ENCODE measurements around the gene ZC3H4.
"Not testable (repeated sequence)": the region's sequence is repeated elsewhere in the genome, so short reads cannot be mapped to it uniquely, and the experiment has no call there.

Gene ZC3H4

DNA sequence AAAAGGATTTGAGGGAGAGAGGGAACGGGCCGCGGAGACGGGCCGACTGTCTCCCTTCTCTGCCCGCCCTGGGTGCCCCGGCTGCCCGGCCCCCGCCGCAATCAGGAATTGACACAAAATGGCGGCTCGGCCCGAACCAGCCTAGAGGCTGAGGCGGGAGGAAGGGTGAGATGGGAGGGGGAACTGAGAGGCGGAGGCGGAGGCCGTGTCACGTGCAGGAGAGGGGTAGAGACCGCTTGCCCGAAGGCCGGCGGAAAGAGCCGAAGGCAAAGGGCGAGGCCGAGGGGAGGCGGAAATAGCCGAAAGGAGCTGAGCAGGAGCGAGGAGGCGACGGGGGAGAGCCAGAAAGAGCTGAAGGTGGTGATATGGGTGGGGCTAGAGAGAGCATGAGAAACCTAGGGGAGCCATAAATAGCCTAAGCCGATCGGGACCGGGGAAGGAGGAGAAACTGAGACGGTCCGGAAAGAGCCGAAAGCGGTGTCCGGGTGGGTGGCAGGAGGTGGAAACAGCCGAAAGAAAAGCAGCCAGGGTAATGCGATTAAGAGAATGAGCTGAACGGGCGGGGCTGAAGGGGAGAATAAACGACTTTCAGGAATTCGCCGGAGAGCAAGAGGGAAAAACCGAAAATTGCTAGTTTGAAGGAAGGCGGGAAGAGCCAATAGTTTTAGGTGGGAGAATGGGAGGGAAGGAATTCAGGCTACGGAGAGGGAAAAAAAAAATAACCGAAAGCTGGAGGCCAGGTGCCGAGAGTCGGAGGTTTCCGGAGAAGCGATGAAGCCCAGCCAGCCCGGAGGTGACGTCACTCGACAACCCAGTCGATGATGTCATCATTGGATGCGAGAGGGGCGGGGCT, at the start of gene ZC3H4:
ZC3H4 (minus strand) TSS at position 780 of the 853 bp plus-strand sequence. CDS start 1,192 bp downstream, outside the sequence.
- peak; percentile 99 to 100 (median 99) for DNase-seq

DNA sequence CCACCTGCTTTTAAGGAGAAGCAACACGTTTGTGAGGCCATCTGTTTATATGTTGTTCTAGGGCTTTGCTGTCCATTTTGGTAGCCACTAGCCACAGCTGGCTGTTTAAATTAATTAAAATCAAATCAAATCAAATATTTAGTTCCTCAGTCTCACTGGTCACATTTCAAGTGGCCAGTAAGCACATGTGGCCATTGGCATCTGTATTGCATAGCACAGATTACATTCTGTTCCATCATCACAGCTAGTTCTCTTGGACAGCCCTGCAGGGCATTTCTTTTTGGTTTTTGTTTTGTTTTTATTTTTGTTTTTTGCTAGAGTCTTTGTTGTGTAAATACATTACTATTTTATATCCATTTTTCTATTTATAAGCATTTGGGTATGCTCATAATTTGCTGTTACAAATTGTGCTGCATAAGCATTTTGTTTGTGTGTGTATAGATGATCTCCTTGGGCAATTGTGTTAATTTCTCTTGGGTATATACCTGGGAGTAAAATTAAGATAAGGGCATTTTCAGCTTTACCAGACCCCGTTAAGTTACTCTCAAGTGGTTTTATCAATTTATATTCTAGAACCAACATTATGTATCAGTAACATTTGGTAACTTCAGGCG, 48.4 kb upstream of the ZC3H4 start:
- no peak for DNase-seq

DNA sequence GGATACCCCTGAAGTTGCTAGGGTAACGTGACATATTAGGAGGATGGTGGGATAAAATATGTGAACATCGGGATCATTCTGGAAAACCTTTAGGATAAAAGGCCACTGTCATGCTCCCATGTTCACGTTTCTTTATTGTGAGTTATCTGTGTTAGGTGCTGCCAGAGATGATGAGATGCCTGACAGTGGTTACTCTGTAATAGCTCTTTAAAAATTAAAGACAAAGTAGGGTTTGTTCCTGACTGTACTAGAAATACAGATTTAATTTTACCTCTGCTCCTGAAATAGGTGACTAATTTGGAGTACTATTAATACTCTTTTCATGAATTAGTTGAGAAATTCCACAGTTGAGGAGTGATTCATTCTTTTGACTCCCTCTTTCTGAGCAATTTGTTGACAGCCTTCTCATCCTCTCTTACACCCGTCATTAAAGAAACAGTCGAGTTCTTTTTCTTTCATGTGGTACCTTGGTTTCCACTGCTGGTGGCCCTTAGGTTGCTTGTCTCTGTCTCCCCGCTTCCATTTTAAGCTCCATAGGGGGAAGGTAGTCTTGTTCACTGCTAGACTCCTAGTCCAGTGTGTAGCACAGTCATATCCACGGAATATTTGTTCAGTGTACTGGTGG, 45.4 kb upstream of the ZC3H4 start:
- peak in 2 of 3 donors; percentile 39 to 40 for DNase-seq

DNA sequence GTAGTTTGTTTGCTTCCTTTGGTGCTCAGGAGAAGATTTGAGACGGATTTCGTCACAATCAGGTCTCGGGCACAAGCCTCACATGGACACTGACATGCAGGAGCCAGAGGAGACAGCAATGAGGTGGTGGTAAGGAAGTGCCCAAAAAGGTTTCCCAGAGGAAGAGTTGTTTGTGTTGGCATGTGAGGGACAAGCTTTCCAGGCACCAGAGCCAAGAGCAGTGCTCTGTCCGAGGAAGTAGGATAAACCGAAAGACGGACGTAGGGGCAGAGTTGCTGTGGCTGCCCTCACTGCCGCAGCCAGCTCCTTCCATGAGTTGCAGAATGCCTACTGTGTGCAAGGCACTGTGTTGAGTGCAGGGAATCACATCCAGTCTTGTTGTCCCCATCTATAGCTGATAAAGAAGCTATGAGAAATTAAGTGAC, 44.8 kb upstream of the ZC3H4 start:
- no peak for DNase-seq

DNA sequence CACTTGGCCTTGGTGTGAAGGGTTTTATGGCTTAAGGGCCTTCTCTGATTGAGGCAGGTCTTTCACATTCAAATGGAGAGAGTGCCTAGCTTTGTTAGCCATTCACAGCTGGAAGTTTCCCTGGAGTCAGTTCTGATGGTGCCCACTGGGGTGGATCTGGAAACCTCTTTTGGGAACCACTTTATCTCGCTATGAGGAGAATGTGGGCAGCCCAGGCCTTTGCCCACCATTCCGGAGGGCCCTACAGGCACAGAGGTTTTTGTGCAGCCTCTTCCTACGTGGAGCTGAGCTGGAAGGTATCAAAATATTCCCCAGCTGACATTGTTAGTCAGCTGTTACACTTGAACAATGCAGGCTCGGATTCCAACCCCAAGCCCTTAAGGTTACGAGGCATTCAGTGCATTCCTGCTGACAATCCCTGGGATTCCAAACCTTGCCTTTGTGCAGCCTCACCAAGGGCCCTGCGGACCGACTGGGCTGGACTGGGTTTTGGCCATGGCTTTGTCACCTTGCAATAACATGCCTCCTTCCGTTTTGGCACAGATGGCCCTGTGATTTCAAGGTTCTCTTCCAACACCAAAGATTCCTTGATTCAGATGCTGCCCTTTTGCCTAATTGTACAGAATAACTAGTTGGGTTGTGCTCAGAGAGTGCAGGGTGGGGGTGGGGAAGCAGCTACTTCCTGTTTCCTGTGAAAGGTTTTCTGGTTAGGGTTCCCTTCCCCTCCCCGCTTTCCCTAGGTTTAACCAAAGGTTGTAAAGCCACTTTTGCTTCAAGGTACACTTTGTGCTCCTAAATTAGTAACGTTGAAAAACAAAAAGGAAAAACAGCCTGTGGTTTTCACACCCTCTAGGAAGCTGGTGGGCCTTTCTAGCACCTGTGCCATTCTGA, 44.1 kb upstream of the ZC3H4 start:
- DNase-seq: peak; percentile 30 to 53 (median 46)

DNA sequence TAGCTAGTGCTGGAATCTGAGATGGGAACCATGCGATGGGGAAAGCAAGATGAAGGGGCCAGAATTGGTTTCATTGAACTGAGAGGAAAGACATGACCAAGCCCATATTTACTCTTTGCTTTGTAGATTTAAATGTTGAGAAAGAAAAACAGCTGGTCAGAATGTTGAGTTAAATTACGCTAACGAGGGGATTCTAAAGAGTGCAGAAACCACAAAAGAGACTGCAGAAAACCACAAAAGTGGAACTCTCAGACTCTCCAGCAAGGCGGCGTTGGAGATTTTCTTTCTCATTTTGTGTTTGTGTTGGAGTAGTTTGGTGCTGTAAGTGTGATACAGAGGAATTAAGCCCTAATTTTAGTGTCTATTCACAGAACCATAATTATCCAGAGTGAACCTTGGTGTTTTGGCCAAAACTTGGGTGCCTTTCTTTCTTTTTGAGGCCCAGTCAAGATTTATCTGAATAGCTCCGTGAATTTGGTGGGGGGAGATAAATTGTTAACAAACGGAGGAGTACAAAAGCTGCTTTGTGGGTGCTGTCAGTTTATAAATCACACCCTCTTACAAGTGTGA, 43.4 kb upstream of the ZC3H4 start:
- peak; percentile 24 to 47 (median 45) for DNase-seq

DNA sequence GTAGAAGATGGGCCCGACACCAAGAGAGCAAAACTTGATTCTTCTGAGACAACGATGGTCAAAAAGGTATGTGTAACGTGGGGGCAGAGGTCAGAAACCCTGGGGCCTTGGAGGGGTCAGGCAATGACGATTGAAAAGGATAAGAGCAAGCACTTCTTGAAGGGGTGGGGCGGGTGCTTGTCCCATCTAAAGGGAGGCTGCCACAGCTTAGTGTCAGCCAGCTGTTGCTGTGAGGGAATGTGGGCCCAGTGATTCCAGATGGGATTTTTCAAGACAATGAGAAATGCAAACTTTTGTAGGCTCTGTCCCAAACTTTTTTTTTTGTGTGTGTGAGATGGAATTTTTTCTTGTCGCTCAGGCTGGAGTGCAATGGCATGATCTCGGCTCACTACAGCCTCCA, 41.6 kb upstream of the ZC3H4 start:
- DNase-seq: no peak

DNA sequence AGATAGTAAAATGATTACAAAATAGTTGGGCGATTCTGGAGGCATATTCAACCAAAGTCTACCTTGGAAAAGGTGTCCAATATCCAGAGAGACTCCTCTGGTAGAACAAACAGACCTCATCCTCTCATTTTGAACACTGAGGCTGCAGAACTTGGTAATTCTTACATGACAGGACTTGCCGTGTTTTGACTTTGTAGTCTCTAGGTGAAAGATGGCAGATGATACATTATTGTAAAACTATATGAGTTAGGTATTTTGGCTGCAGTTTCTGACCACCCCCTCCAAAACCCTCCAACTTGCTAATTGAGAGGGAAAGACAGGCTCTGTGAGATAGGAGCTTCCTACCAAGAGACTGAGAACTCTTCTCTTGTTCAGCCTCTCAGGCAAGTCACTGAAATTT, 39.7 kb upstream of the ZC3H4 start:
- no peak for DNase-seq

DNA sequence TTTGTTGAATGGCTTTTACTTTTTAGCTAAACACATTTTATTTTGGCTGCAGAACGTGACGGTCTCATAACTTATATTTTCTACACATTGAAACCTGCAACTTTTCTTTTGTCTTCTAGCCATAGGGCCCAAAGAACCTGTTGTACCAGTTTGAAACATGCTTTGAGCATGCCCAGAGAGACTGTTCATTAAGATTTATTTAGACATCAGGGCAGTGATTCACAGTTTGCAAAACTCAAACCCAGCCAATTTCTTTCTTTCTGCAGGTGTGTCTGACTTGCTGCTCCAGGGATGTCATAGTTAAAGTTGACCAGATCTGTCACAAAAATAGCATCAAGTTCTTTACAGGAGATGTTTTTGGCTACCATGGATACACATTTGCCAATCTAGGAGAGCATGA, 39.1 kb upstream of the ZC3H4 start:
- DNase-seq: no peak

DNA sequence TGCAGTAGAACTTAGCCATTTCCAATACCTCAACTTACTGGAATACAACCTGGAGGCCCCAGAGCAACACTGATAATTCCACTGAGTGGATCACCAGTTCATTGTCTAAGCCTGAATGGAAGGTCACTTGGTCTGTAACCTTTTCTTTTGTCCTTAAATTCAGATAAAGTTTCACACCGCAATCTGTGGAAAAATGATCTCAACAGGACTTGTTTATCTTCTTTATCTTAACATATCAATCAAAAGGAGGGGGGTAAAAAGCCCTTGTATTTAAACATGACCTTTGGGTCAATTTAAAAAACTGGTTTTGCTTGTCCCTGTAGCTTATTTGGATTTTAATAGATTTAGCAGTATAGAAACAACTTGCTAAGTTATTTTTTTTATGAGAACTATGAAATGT, 38.6 kb upstream of the ZC3H4 start:
- DNase-seq: no peak

DNA sequence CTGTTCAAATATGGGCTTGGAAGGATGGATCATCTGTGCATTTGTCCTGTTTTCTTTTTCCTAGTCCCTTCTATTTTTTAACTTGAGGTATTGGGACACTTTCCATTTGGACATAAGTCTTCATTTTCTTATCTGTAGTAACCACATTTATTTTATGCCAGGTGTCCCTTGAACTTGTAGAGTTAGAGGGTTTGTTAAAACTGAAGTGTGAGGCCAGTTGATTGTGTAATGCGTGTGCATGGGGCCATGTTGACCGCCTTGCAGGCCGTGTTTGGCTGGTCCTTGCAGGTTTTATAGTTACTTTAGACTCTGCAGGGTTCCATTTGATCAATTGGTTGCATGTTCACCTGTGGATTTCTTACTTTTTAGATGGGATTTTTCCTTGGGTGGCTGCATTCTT, 38.1 kb upstream of the ZC3H4 start:
- no peak for DNase-seq

DNA sequence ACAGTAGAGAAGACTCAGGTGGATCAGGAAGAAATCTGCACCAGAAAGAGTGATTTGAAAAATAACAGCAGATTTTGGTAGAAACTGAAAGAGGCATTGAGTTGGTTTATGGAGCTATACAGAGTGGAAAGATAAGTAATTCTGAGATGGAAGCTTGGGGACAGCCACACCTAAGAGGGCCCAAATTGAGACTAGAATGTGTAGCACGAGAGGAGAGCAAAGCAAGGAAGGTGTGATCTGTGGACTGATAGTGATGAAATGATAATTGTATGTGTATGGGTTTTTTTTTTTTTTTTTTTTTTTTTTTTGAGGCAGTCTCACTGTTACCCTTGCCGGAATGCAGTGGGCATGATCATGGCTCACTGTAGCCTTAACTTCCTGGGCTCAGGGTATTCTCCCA, 33.3 kb upstream of the ZC3H4 start:
- DNase-seq: no peak

DNA sequence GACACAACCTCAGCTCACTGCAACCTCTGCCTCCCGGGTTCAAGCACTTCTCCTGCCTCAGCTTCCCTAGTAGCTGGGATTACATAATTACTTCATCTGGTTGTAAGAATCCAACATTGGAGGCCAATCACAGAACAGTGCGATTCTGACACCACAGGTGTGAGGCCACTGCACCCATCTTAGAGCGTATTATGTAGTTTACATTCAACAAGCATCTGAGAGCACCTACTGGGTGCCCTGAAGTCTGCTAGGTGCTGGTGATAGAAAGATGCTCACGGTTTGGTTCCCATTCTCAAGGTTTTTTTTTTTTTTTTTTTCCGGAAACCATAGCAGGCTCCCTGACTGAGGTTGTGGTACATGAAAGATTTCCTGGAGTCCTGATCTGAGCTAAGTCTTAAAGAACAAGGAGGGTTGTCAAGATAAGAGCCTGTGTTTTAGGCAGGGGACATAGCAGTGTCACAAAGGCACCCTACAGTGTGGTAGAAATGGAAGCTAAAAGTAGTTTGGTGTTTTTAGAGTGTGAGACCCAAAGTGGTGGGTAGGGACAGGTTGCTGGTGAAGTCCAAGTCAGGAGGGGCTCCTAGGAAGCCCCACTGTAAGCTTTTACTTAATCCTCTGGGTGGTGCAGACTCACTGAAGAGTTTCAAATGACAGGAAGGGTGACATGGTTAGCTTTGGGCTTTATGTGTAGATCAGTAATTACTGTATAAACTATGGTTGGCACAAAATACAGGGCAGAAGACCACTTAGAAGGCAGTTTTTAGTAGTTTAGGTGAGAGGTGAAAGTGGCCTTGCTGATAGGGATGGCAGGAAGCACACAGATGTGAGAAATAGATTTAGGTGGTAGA, 32.3 kb upstream of the ZC3H4 start:
- DNase-seq: no peak

DNA sequence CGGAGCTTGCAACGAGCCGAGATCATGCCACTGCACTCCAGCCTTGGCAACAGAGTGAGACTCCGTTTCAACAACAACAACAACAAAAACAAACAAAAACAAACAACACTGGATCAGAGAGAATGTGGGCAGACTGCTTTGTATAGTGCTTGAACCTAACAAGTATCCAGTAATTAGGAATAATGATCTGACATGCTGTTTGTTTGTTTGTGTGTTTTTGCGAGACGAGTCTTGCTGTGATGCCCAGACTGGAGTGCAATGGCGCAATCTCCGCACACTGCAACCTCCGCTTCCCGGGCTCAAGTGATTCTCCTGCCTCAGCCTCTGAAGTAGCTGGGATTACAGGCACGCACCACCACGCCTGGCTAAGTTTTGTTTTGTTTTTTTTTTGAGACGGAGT, 31.1 kb upstream of the ZC3H4 start:
- no peak for DNase-seq

DNA sequence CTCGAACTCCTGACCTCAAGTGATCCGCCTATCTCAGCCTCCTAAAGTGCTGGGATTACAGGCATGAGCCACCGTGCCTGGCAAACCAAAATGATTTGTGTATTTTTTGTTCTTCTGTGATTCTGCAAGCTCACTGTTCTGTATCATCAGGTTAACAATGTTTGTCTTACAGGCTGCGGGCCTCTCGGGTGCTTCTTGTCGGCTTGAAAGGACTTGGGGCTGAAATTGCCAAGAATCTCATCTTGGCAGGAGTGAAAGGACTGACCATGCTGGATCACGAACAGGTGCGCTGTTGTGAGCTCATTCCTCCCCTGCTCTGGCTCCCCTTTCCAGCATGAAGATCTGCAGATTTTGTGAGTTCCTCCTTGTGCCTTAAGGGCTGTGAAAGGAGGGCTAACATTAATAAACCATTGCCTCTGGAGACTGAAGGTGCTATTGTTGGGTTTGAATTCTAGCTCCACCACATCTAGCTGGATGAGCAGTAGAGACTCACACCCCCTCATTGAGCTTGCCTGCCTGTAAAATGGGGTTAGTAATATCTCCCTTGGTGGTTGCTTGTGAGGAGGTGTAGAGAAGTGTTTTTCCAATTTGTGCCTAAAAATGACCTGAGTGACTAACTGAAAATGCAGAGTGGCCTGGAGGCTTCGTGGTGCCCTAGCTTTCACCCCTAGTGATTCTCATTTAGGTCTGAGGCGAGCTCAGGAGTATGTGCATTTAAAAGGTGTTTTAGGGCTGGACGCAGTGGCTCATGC, 29.9 kb upstream of the ZC3H4 start:
- DNase-seq: no peak

DNA sequence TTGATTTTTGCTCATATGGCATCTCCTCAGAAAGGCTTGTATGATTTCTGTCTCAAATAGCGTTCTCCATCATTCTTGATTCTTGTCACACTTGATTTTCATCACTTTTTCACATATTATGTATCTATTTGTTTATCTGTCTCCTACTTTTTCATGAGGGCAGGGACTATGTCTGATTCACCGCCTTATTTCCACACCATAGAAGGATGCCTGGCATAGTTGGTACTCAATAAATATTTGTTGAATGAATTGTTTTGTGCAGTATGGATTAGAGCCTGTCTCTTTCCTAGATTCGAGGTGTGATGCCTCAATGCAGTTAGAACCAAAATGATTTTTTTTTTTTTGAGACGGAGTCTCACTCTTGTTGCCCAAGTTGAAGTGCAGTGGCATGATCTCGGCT, 29.2 kb upstream of the ZC3H4 start:
- DNase-seq: no peak

DNA sequence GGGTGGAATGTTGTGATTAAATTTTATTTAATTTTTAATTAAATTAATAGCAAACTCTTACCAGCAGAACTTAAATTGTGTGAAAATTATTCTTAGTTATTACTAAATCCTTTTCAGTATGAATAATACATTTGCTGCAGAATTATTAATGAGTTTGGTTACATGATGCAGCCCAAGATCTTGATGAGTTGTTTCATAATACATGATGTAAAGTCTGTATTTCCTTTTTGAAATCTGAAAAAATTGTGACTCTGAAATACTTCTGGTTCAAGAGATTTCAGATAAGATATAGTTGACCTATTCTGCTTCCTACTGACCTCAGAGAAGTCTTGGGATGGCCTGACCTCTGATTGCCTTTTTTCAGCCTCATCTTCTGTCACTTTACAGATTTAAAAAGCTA, 28.1 kb upstream of the ZC3H4 start:
- no peak for DNase-seq

DNA sequence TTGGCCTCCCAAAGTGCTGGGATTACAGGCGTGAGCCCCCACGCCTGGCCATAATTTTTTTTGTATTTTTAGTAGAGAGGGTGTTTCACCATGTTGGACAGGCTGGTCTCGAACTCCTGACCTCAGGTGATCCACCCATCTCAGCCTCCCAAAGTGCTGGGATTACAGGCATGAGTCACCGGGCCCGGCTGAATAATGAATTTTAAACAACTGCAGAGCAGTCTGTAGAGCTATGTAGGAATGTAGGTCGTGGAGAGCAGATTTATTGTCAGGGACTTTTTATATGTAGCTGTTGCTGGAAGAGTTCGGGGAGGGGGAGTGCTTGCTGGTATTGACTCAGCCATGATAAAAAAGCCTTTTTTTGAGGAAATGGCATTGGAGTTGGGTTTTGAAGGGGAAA, 27.7 kb upstream of the ZC3H4 start:
- DNase-seq: not testable (repeated sequence)

DNA sequence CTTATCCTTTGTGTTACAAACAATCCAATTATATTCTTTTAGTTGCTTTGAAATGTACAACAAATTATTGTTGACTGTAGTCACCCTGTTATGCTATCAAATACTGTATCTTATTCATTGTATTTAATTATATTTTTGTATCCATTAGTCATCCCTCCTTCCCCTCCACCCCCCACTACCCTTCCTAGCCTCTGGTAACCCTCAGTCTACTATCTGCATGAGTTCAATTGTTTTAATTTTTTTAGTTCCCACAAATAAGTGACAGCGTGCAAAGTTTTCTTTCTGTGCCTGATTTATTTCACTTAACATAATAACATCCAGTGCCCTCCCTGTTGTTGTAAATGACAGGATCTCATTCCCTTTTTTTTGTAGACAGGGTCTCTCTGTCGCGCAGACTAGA, 21.6 kb upstream of the ZC3H4 start:
- DNase-seq: no peak

DNA sequence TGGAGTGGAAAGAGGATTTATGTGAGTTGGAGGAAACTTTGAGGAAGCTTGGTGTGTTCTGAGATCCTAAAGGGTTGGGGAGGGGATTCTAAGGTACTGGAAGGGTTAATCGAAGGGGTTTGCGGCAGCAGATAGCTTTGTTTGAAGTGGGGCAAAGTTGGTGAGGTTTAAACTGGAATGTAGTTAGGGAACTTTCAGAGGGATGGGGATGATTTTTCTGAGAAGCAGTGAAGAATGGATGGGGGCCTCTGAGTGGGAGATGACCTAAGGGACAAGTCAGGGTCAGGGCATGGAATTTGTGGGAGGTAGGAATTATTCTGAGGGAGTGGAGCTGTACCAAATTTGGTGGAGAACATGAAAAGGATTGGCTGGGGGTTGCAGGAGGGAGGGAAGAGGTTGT, 21.0 kb upstream of the ZC3H4 start:
- DNase-seq: no peak

DNA sequence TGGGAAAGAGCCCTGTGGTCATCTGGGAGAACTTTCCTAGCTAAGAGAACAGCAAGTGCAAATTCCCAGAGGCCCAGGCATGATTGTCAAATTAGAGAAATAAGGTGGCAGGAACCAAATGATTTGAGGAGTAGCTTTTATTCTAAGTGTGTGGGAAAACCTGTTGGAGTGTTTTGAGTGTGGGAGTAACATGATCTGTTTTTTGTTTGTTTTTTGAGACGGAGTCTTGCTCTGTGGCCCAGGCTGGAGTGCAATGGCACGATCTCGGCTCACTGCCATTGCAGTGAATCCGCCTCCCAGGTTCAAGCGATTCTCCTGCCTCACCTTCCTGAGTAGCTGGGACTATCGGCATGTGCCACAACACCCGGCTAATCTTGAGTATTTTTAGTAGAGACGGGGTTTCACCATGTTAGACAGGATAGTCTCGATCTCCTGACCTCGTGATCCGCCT, 19.5 kb upstream of the ZC3H4 start:
- no peak for DNase-seq
